Naive thymus-derived CD4-positive, alpha-beta T cell (primary cell): ENCODE data around the gene PDCD5. TPM values are rescaled to one million over a fixed set of nuclear protein-coding genes. Genes with fewer than 3 reads are reported as not detected.
"Not testable (repeated sequence)": the region's sequence is repeated elsewhere in the genome, so short reads cannot be mapped to it uniquely, and the experiment has no call there.

ENCODE experiments used
- ATAC-seq: fragments of 150-1000 bp; cut with Tn5 transposase; 2 replicates; pipeline ENCODE4 v1.10.0; 2021; ENCODE audit warnings: mild to moderate bottlenecking, moderate library complexity
- CTCF ChIA-PET: fragments of 350-600 bp; sonication (Branson Sonifier 250); formaldehyde crosslinking; loops from one replicate; lab custom pipeline; 2021; ENCODE audit warnings: antibody characterized with exemption; lab: Charles Lee
- POLR2A ChIA-PET: fragments of 350-600 bp; sonication (Branson Sonifier 250); formaldehyde crosslinking; loops from one replicate; lab custom pipeline; 2021; ENCODE audit warnings: antibody characterized with exemption, inconsistent platforms; lab: Charles Lee
- DNase-seq, 9 donors: peaks; one replicate each; pipeline versions ENCODE4 v3.0.0 to v3.0.0-alpha.2; 2020 to 2022; ENCODE audit warnings: mixed read lengths in 1 of 9
- H3K27ac ChIP-seq: one replicate; pipeline ENCODE4 v1.7.0; 2013; ENCODE audit warnings: mild to moderate bottlenecking, low read depth, low read length, moderate library complexity
- H3K27me3 ChIP-seq, 2 donors: one replicate each; pipeline ENCODE4 v1.7.0; 2013; ENCODE audit warnings: low read length in 2 of 2, mild to moderate bottlenecking in 2 of 2, moderate library complexity in 2 of 2; ENCODE audit not compliant: control insufficient read depth in 2 of 2, insufficient read depth in 2 of 2
- H3K36me3 ChIP-seq, 3 experiments: 1 replicate in 2 of 3; 2 replicates in 1 of 3; pipeline ENCODE4 v1.7.0; 2013; ENCODE audit warnings: low read length in 3 of 3, mild to moderate bottlenecking in 3 of 3, moderate library complexity in 1 of 3; ENCODE audit not compliant: insufficient read depth in 3 of 3, control insufficient read depth in 2 of 3
- H3K4me1 ChIP-seq, 2 donors: one replicate each; pipeline ENCODE4 v1.7.0; 2013; ENCODE audit warnings: low read length in 2 of 2, mild to moderate bottlenecking in 2 of 2, moderate library complexity in 1 of 2; ENCODE audit not compliant: control insufficient read depth in 2 of 2, insufficient read depth in 2 of 2
- H3K4me3 ChIP-seq: 2 replicates; pipeline ENCODE4 v1.7.0; 2013; ENCODE audit warnings: mild to moderate bottlenecking, low read length
- H3K9me3 ChIP-seq, 3 experiments: 1 replicate in 2 of 3; 2 replicates in 1 of 3; pipeline ENCODE4 v1.7.0; 2013; ENCODE audit warnings: low read length in 3 of 3; ENCODE audit not compliant: control insufficient read depth in 2 of 3
- H3K27ac Mint-ChIP-seq, 9 donors: one replicate each; pipeline ENCODE4 v1.8.0; 2020 to 2022; ENCODE audit warnings: mixed read lengths in 9 of 9, mild to moderate bottlenecking in 8 of 9, moderate library complexity in 5 of 9, inconsistent platforms in 2 of 9
- H3K27me3 Mint-ChIP-seq, 5 donors: one replicate each; pipeline ENCODE4 v1.8.0; 2021 to 2022; ENCODE audit warnings: mixed read lengths in 5 of 5, mild to moderate bottlenecking in 1 of 5
- H3K36me3 Mint-ChIP-seq, 5 donors: one replicate each; pipeline ENCODE4 v1.8.0; 2020 to 2022; ENCODE audit warnings: mixed read lengths in 5 of 5, mild to moderate bottlenecking in 3 of 5, inconsistent platforms in 1 of 5
- H3K4me1 Mint-ChIP-seq, 7 donors: one replicate each; pipeline ENCODE4 v1.8.0; 2020 to 2022; ENCODE audit warnings: mixed read lengths in 7 of 7, mild to moderate bottlenecking in 3 of 7, inconsistent platforms in 1 of 7
- H3K4me3 Mint-ChIP-seq, 10 donors: one replicate each; pipeline ENCODE4 v1.8.0; 2020 to 2022; ENCODE audit warnings: mild to moderate bottlenecking in 10 of 10, mixed read lengths in 10 of 10, moderate library complexity in 6 of 10, inconsistent platforms in 2 of 10
- H3K9me3 Mint-ChIP-seq, 11 donors: one replicate each; pipeline ENCODE4 v1.8.0; 2020 to 2022; ENCODE audit warnings: mixed read lengths in 11 of 11, mild to moderate bottlenecking in 4 of 11, inconsistent platforms in 1 of 11, moderate library complexity in 1 of 11
- intact Hi-C, 2 donors: fragments of 100-400 bp; cut with micrococcal nuclease; formaldehyde crosslinking; loops; one replicate each; pipeline ENCODE4 v1.15.1; 2023
- polyA plus RNA-seq, 2 donors: library from polyadenylated mRNA; unstranded; fragments of 300-500 nt; fragmentation: Illumina TruSeq; gene quantifications; one replicate each; pipeline ENCODE4 v1.2.3, GENCODE V29; 2021
- total RNA-seq, 6 experiments: library from RNA in 5 of 6; stranded (reverse) in 5 of 6; gene quantifications; 1 replicate in 5 of 6; 2 replicates in 1 of 6; pipeline ENCODE4 v1.2.3 and lab custom pipeline; 2021 to 2026

The PDCD5 gene
- total and polyA plus RNA-seq, 7 experiments from 2014 or later: 19.5 to 101 (median 53.8) TPM

DNA sequence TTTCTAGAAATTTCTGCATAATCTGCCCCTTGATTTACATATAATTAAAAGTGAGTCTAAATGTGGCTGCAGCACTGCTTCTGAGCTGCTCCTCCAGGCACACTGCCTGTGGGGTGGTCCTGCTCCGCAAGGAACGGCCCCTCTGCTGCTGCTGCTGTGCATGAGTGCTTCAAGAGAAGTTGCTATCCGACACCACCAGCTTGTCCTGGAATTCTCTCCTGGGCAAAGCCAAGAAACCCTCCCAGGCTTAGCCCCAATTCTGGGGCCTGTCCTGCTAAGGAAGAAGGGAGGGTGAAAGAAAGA is 7.5 kb upstream of the PDCD5 start:
- Mint-ChIP-seq H3K27ac (no peak overlapping the region), H3K4me1 (peaks cover 10 to 21% (median 16%) of the 10 kb centered on the region in 7 donors), H3K9me3 (peaks cover 0 to 2% (median 0%) of the 10 kb centered on the region in 11 donors), H3K4me3 (peak overlapping the region in 8 of 10 donors; percentile 47 to 95 (median 70)), H3K36me3 (peaks cover 0 to 3% (median 0%) of the 10 kb centered on the region in 5 donors), H3K27me3 (peaks cover 3 to 24% (median 8%) of the 10 kb centered on the region in 5 donors)
- Histone ChIP-seq H3K4me3 (no peak overlapping the region), H3K36me3 (no peaks in the 10 kb centered on the region), H3K9me3 (no peaks in the 10 kb centered on the region), H3K27me3 (no peaks in the 10 kb centered on the region), H3K4me1 (no peaks in the 10 kb centered on the region), H3K27ac (no peak overlapping the region)
- ChIA-PET CTCF (interaction anchor here (1.7 kb wide), 1 partner anchor 234 kb away, joined by 5 read pairs; no protein-coding TSS in a partner anchor), POLR2A (interaction anchor here (1.2 kb wide), 1 partner anchor 8 kb away, joined by 3 read pairs; the partner anchor contains the start of gene PDCD5)
- ATAC-seq (no peak), DNase-seq (no peak)
- intact Hi-C loops: no loop called here

DNA sequence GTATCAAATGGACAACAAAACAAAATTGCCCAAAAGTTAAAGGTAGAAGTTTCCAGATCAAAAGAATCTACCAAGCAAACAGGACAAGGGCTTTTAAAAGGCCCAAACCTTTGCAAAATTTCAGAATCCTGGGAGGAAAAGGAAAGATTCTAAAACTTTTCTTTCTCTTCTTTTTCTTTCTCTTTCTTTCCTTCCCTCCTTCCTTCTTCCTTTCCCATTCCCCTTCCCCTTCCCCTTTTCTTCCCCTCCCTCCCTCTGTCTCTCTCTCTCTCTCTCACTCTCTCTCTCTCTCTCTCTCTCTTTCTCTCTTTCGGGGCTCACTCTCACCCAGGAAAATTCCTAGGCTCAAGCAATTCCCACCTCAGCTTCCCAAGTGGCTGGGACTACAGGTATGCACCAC is 4.2 kb upstream of the PDCD5 start:
- Mint-ChIP-seq H3K36me3 (peaks cover 0 to 3% (median 0%) of the 10 kb centered on the region in 5 donors), H3K27ac (no peak overlapping the region), H3K27me3 (peaks cover 0 to 27% (median 0%) of the 10 kb centered on the region in 5 donors), H3K4me1 (peaks cover 6 to 22% (median 14%) of the 10 kb centered on the region in 7 donors), H3K4me3 (no peak overlapping the region), H3K9me3 (peaks cover 0 to 2% (median 0%) of the 10 kb centered on the region in 11 donors)
- DNase-seq (no peak), ATAC-seq (no peak)
- Histone ChIP-seq H3K4me3 (no peak overlapping the region), H3K36me3 (no peaks in the 10 kb centered on the region), H3K4me1 (peaks cover 0 to 4% of the 10 kb centered on the region in 2 donors), H3K27ac (no peak overlapping the region), H3K27me3 (no peaks in the 10 kb centered on the region), H3K9me3 (no peaks in the 10 kb centered on the region)
- POLR2A ChIA-PET: no interaction called here
- CTCF ChIA-PET: no interaction called here
- intact Hi-C loops: no loop called here

DNA sequence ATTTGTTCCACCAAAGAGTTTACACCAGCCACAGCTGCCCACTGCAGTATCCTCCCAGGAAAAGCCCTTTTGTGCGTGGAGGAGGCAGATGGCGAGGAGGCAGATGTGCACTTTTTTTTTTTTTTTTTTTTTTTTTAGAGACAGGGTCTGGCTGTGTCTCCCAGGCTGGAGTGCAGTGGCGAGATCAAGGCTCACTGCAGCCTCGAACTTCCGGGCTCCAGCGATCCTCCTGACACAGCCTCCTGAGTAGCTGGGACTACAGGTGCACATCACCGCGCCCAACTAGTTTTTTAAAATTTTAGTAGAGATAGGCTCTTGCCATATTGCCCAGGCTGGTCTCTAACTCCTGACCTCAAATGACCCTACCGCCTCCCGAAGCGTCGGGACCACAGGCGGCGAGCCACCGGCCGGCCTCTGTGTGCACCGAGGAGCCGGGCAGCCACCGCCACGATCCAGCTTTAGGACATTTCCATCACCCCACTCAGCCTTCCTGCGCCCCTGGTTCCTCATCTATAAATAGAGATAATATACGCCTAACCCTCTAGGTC is 563 bp upstream of the PDCD5 start:
- H3K9me3 Mint-ChIP-seq: peaks cover 0 to 2% (median 0%) of the 10 kb centered on the region in 11 donors

DNA sequence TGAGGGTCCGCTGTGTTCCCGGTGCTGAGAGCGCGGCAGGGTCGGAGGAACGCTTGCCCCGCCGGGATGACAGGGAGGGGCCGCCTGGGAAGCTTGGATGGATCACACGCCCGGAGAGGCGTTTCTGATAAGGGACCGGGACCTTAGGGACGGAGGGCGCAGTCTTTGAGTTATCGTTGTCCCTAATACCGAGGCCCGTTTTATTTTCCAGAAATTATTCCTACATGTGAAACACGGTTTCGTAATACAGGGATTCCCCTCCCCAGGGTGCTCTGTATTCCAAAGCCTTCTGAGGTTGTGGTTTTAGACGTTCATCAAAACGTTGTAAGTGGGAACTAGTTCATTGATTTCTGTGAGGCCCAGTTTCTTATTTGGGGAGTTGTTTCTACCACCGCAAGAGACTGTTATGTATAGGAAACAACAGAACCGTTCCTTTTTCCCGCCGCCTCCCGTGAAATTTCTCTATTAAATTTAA is 752 bp downstream of the PDCD5 start:
- POLR2A ChIA-PET: interaction anchor here (1.3 to 3.2 kb wide), 4 partner anchors 11 to 390 kb away, joined by 3 to 12 read pairs (median 4); partner anchors contain the start of genes CEP89, DPY19L3, FAAP24 and NUDT19
- peak overlapping the region; percentile 91 for H3K4me3 ChIP-seq

More for the DNA sequence above, 563 bp upstream of the PDCD5 start:
- H3K27me3 Mint-ChIP-seq: peaks cover 0 to 25% (median 0%) of the 10 kb centered on the region in 5 donors
- intact Hi-C loops: loop anchor here (2.0 to 10.0 kb wide), 10 partner anchors 62 to 1230 kb away; partner anchors contain the start of genes CEBPG (in 1 of the 2), CEP89 (in 1 of the 2), FAAP24 (in 1 of the 2) and NUDT19 (in 1 of the 2)
- H3K27ac Mint-ChIP-seq: peak overlapping the region; percentile 51 to 95 (median 90)
- DNase-seq (no peak), ATAC-seq (peak; percentile 2)
- H3K27me3 ChIP-seq: no peaks in the 10 kb centered on the region
- peaks cover 3 to 12% (median 8%) of the 10 kb centered on the region in 5 donors for H3K36me3 Mint-ChIP-seq
- H3K27ac ChIP-seq: peak overlapping the region; percentile 64
- ChIA-PET CTCF (interaction anchor here (0.6 to 1.1 kb wide), 2 partner anchors 18 to 23 kb away, joined by 3 read pairs; no protein-coding TSS in a partner anchor), POLR2A (interaction anchor here (0.6 to 3.2 kb wide), 10 partner anchors 8 to 597 kb away, joined by 3 to 12 read pairs (median 4); partner anchors contain the start of genes CEP89, DPY19L3, FAAP24 and GPATCH1)
- peak overlapping the region; percentile 87 to 99 (median 94) for H3K4me3 Mint-ChIP-seq
- peaks cover 6 to 39% (median 31%) of the 10 kb centered on the region in 7 donors for H3K4me1 Mint-ChIP-seq
- H3K4me3 ChIP-seq: peak overlapping the region; percentile 91
- no peaks in the 10 kb centered on the region for H3K9me3 ChIP-seq
- peaks cover 0 to 9% (median 0%) of the 10 kb centered on the region in 3 experiments for H3K36me3 ChIP-seq
- H3K4me1 ChIP-seq: peaks cover 13 to 16% of the 10 kb centered on the region in 2 donors

DNA sequence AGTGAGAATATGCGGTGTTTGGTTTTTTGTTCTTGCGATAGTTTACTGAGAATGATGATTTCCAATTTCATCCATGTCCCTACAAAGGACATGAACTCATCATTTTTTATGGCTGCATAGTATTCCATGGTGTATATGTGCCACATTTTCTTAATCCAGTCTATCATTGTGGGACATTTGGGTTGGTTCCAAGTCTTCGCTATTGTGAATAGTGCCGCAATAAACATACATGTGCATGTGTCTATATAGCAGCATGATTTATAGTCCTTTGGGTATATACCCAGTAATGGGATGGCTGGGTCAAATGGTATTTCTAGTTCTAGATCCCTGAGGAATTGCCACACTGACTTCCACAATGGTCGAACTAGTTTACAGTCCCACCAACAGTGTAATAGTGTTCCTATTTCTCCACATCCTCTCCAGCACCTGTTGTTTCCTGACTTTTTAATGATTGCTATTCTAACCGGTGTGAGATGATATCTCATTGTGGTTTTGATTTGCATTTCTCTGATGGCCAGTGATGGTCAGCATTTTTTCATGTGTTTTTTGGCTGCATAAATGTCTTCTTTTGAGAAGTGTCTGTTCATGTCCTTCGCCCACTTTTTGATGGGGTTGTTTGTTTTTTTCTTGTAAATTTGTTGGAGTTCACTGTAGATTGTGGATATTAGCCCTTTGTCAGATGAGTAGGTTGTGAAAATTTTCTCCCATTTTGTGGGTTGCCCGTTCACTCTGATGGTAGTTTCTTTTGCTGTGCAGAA is 6.9 kb downstream of the PDCD5 start:
- H3K4me3 ChIP-seq, H3K27me3 ChIP-seq, DNase-seq, H3K27me3 Mint-ChIP-seq, H3K27ac ChIP-seq, H3K9me3 Mint-ChIP-seq, H3K9me3 ChIP-seq, H3K4me3 Mint-ChIP-seq, CTCF ChIA-PET, H3K4me1 ChIP-seq, H3K27ac Mint-ChIP-seq, POLR2A ChIA-PET, ATAC-seq: not testable (repeated sequence)
- Mint-ChIP-seq H3K36me3 (peaks cover 0 to 45% (median 36%) of the 10 kb centered on the region in 5 donors), H3K4me1 (peaks cover 6 to 37% (median 32%) of the 10 kb centered on the region in 7 donors)
- peaks cover 0 to 25% (median 5%) of the 10 kb centered on the region in 3 experiments for H3K36me3 ChIP-seq
- intact Hi-C loops: loop anchor here (10.0 kb wide), 2 partner anchors 207 to 1233 kb away; no protein-coding TSS in a partner anchor

More for the DNA sequence above, 752 bp downstream of the PDCD5 start:
- H3K9me3 Mint-ChIP-seq: no peaks in the 10 kb centered on the region
- Histone ChIP-seq H3K27ac (peak overlapping the region; percentile 77), H3K9me3 (no peaks in the 10 kb centered on the region), H3K36me3 (peaks cover 0 to 21% (median 5%) of the 10 kb centered on the region in 3 experiments), H3K27me3 (no peaks in the 10 kb centered on the region), H3K4me1 (peaks cover 13 to 20% of the 10 kb centered on the region in 2 donors)
- ATAC-seq: no peak
- H3K27me3 Mint-ChIP-seq: peaks cover 0 to 19% (median 0%) of the 10 kb centered on the region in 5 donors
- no peak for DNase-seq
- CTCF ChIA-PET: no interaction called here
- H3K36me3 Mint-ChIP-seq: peaks cover 0 to 22% (median 13%) of the 10 kb centered on the region in 5 donors
- peak overlapping the region; percentile 81 to 99 (median 86) for H3K4me3 Mint-ChIP-seq
- H3K27ac Mint-ChIP-seq: peak overlapping the region; percentile 40 to 85 (median 80)
- peaks cover 17 to 53% (median 43%) of the 10 kb centered on the region in 7 donors for H3K4me1 Mint-ChIP-seq
- intact Hi-C loops: loop anchor here (1.0 to 10.0 kb wide), 17 partner anchors 18 to 1231 kb away; partner anchors contain the start of genes ANKRD27 (in 2 of the 2), CEP89 (in 2 of the 2), DPY19L3 (in 2 of the 2) and RGS9BP (in 2 of the 2)

DNA sequence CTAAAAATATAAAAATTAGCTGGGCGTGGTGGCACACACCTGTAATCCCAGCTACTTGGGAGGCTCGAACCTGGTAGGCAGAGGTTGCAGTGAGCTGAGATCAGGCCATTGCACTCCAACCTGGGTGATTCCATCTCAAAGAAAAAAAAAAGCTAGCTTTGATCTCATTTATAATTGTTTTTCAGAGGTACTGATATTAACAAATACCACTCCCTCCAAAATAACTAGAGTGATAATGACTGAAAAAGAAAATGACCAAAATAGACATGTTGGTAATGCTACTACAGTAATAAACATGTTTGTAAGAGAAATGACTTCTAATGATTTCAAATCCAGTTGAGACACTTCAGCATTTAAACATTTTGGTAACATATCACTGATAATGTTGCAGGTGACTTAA is 13.0 kb downstream of the PDCD5 start:
- Mint-ChIP-seq H3K27me3 (no peaks in the 10 kb centered on the region), H3K4me1 (peaks cover 0 to 2% (median 0%) of the 10 kb centered on the region in 7 donors), H3K27ac (no peak overlapping the region), H3K4me3 (no peak overlapping the region), H3K9me3 (peaks cover 0 to 3% (median 0%) of the 10 kb centered on the region in 11 donors), H3K36me3 (peaks cover 0 to 57% (median 40%) of the 10 kb centered on the region in 5 donors)
- intact Hi-C loops: no loop called here
- Histone ChIP-seq H3K4me3 (no peak overlapping the region), H3K9me3 (no peaks in the 10 kb centered on the region), H3K4me1 (no peaks in the 10 kb centered on the region), H3K36me3 (peaks cover 0 to 43% (median 0%) of the 10 kb centered on the region in 3 experiments), H3K27ac (no peak overlapping the region), H3K27me3 (no peaks in the 10 kb centered on the region)
- no peak for ATAC-seq
- POLR2A ChIA-PET: no interaction called here
- CTCF ChIA-PET: interaction anchor here (0.6 kb wide), 1 partner anchor 128 kb away, joined by 3 read pairs; no protein-coding TSS in a partner anchor
- no peak for DNase-seq
